ENCODE measurements around the gene REEP6.

DNA sequence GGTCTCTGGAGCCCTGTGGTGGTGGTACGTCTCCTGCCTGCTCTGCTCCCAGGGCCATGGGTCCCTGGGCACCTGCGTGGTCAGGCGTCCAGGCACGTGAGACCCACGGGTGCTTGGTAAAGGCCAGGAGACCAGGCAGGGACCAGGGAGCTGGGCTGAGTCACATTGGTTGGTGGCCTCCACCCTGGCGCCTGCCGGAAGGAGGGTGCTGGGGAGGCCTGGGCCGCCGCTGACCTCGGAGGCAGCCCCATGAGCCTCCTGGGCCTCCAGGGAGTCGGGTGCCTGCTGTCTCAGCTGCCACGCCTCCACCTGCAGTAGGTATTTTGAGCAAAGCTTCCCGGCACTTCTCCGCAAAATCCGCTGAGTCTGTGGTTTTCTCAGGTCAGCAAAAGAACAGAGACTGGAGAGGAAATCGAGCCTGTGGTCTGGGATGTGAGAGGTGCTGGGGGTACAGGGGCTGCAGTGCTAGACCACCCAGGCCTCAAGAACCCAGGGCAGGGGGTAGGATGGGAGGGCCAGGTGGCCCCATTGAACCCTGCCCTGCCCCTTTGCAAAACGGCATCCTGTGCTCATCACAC lies 29.3 kb downstream of the REEP6 start:
- no peak for TF ChIP-seq POLR2A (IDR thresholded peaks at IDR 0.05)
- TF ChIP-seq, protein P1, sequence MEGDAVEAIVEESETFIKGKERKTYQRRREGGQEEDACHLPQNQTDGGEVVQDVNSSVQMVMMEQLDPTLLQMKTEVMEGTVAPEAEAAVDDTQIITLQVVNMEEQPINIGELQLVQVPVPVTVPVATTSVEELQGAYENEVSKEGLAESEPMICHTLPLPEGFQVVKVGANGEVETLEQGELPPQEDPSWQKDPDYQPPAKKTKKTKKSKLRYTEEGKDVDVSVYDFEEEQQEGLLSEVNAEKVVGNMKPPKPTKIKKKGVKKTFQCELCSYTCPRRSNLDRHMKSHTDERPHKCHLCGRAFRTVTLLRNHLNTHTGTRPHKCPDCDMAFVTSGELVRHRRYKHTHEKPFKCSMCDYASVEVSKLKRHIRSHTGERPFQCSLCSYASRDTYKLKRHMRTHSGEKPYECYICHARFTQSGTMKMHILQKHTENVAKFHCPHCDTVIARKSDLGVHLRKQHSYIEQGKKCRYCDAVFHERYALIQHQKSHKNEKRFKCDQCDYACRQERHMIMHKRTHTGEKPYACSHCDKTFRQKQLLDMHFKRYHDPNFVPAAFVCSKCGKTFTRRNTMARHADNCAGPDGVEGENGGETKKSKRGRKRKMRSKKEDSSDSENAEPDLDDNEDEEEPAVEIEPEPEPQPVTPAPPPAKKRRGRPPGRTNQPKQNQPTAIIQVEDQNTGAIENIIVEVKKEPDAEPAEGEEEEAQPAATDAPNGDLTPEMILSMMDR (IDR thresholded peaks at IDR 0.05), result no peak

Measured in body of pancreas (tissue), 4 donors.